ENCODE measurements around the gene TMEM200A. TPM values are rescaled to one million over a fixed set of nuclear protein-coding genes. Genes with fewer than 3 reads are reported as not detected.

TMEM200A gene
- total and polyA plus RNA-seq, 2 donors (not counting 1 experiment from before 2014, with no cell fraction given): 0.13 to 0.37 TPM

DNA sequence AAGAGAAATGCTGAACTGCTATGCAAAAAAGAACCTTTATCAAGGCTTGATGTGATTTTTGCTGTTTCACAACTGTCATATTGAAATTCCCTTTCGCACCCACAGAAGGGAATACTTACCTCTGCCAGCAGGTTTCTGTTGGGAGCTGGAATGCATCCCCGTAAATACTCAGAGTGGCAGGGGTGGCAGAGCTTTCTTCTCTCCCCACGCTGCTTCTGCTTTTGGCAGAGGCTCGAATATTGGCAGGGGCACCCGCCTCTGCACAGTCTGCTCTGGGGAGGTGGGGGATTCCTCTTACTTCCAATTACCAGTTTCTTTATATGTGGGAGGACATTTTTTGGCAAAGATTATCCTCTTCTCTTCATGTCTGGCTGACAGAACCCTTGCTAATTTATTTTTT, 28.4 kb downstream of the TMEM200A start:
- H3K9me3 Mint-ChIP-seq (ENCODE audit: insufficient read depth): no peaks in the 10 kb centered on the region
- TF ChIP-seq CTCF (IDR thresholded peaks at IDR 0.05): no peak
- TF ChIP-seq EZH2 (IDR thresholded peaks at IDR 0.05; ENCODE audit: borderline replicate concordance, insufficient read depth, low read depth, low read length, poor library complexity, severe bottlenecking): no peak
- ATAC-seq (ENCODE audit: low read depth): no peak
- no peaks in the 10 kb centered on the region for H3K27me3 ChIP-seq (replicated peaks in 1 of 4; ENCODE audit: control extremely low read depth in 1 of 4, control insufficient read depth in 3 of 4, insufficient read depth in 4 of 4, low read length in 3 of 4)
- no peaks in the 10 kb centered on the region for H3K36me3 ChIP-seq (replicated peaks in 1 of 2; ENCODE audit: control extremely low read depth in 1 of 2, control insufficient read depth in 1 of 2, extremely low read depth in 1 of 2, insufficient read depth in 2 of 2, low read length in 1 of 2)
- no peak overlapping the region for H3K9ac ChIP-seq (ENCODE audit: low read length)
- POLR2A ChIA-PET: no interaction called here
- H3K4me1 Mint-ChIP-seq: peaks cover 9% of the 10 kb centered on the region
- H3K27ac ChIP-seq (ENCODE audit: low read length in 2 of 2): no peak overlapping the region
- H4K20me1 ChIP-seq (ENCODE audit: control insufficient read depth, insufficient read depth, low read length, poor library complexity, severe bottlenecking): no peaks in the 10 kb centered on the region
- no peaks in the 10 kb centered on the region for H3K9me3 ChIP-seq (ENCODE audit: control extremely low read depth in 1 of 3, control insufficient read depth in 2 of 3, insufficient read depth in 1 of 3, low read length in 2 of 3)
- H3K4me2 ChIP-seq (replicated peaks; ENCODE audit: low read depth, low read length, poor library complexity, severe bottlenecking): no peak overlapping the region
- CTCF ChIA-PET: no interaction called here
- no peaks in the 10 kb centered on the region for H3K27me3 Mint-ChIP-seq
- no peak overlapping the region for H3K4me3 Mint-ChIP-seq
- H3K4me1 ChIP-seq (ENCODE audit: control insufficient read depth in 2 of 2, insufficient read depth in 2 of 2, low read length in 2 of 2): no peaks in the 10 kb centered on the region
- no peak for DNase-seq
- no peak overlapping the region for H3K27ac Mint-ChIP-seq
- H3K4me3 ChIP-seq (ENCODE audit: control extremely low read depth in 1 of 5, extremely low read depth in 1 of 5, insufficient read depth in 1 of 5, low read depth in 2 of 5, low read length in 4 of 5): no peak overlapping the region
- 100% methylated on average over 1 of the region's 5 CpGs for WGBS (ENCODE audit: insufficient coverage)
- intact Hi-C loops (cut with micrococcal nuclease): no loop called here
- H3K79me2 ChIP-seq (ENCODE audit: control insufficient read depth, insufficient read depth, low read length): no peaks in the 10 kb centered on the region
- no peak overlapping the region for H2AFZ ChIP-seq (ENCODE audit: insufficient read depth, low read depth, low read length, poor library complexity, severe bottlenecking)

- no peaks in the 10 kb centered on the region for H3K36me3 ChIP-seq (replicated peaks in 1 of 2; ENCODE audit: control extremely low read depth in 1 of 2, control insufficient read depth in 1 of 2, extremely low read depth in 1 of 2, insufficient read depth in 2 of 2, low read length in 1 of 2)
- WGBS (ENCODE audit: insufficient coverage): no CpG with 5 or more reads among the region's 5 CpGs
Measured at GRCh38 chr6:130395164-130395563, 29.3 kb downstream of the TMEM200A start.

More at GRCh38 chr6:130395164-130395563, 29.3 kb downstream of the TMEM200A start:
- no peaks in the 10 kb centered on the region for H3K27me3 Mint-ChIP-seq
- Histone ChIP-seq H3K9ac (ENCODE audit: low read length) (no peak overlapping the region), H3K27me3 (replicated peaks in 1 of 4; ENCODE audit: control extremely low read depth in 1 of 4, control insufficient read depth in 3 of 4, insufficient read depth in 4 of 4, low read length in 3 of 4) (no peaks in the 10 kb centered on the region), H3K4me2 (replicated peaks; ENCODE audit: low read depth, low read length, poor library complexity, severe bottlenecking) (no peak overlapping the region), H3K4me3 (ENCODE audit: control extremely low read depth in 1 of 5, extremely low read depth in 1 of 5, insufficient read depth in 1 of 5, low read depth in 2 of 5, low read length in 4 of 5) (no peak overlapping the region), H3K4me1 (ENCODE audit: control insufficient read depth in 2 of 2, insufficient read depth in 2 of 2, low read length in 2 of 2) (no peaks in the 10 kb centered on the region), H2AFZ (ENCODE audit: insufficient read depth, low read depth, low read length, poor library complexity, severe bottlenecking) (no peak overlapping the region), H3K79me2 (ENCODE audit: control insufficient read depth, insufficient read depth, low read length) (no peaks in the 10 kb centered on the region), H4K20me1 (ENCODE audit: control insufficient read depth, insufficient read depth, low read length, poor library complexity, severe bottlenecking) (no peaks in the 10 kb centered on the region), H3K27ac (ENCODE audit: low read length in 2 of 2) (no peak overlapping the region), H3K9me3 (ENCODE audit: control extremely low read depth in 1 of 3, control insufficient read depth in 2 of 3, insufficient read depth in 1 of 3, low read length in 2 of 3) (no peaks in the 10 kb centered on the region)
- intact Hi-C loops (cut with micrococcal nuclease): no loop called here
- peaks cover 9% of the 10 kb centered on the region for H3K4me1 Mint-ChIP-seq
- CTCF ChIA-PET: no interaction called here
- POLR2A ChIA-PET: no interaction called here
- H3K27ac Mint-ChIP-seq: no peak overlapping the region
- TF ChIP-seq CTCF (IDR thresholded peaks at IDR 0.05) (no peak), EZH2 (IDR thresholded peaks at IDR 0.05; ENCODE audit: borderline replicate concordance, insufficient read depth, low read depth, low read length, poor library complexity, severe bottlenecking) (no peak)
- peaks cover 2% of the 10 kb centered on the region for H3K9me3 Mint-ChIP-seq (ENCODE audit: insufficient read depth)
- no peak overlapping the region for H3K4me3 Mint-ChIP-seq
- DNase-seq (no peak), ATAC-seq (ENCODE audit: low read depth) (no peak)
